ENCODE data around the gene NECTIN2. TPM values are rescaled to one million over a fixed set of nuclear protein-coding genes. Genes with fewer than 3 reads are reported as not detected.
A peak's percentile ranks its signal among the peaks of the same experiment; 100 is the strongest.
"Not testable (repeated sequence)": the region's sequence is repeated elsewhere in the genome, so short reads cannot be mapped to it uniquely, and the experiment has no call there.

The NECTIN2 gene
- total RNA-seq, 4 donors from 2014 or later, result 75.2 to 91.1 (median 82.4) TPM

DNA sequence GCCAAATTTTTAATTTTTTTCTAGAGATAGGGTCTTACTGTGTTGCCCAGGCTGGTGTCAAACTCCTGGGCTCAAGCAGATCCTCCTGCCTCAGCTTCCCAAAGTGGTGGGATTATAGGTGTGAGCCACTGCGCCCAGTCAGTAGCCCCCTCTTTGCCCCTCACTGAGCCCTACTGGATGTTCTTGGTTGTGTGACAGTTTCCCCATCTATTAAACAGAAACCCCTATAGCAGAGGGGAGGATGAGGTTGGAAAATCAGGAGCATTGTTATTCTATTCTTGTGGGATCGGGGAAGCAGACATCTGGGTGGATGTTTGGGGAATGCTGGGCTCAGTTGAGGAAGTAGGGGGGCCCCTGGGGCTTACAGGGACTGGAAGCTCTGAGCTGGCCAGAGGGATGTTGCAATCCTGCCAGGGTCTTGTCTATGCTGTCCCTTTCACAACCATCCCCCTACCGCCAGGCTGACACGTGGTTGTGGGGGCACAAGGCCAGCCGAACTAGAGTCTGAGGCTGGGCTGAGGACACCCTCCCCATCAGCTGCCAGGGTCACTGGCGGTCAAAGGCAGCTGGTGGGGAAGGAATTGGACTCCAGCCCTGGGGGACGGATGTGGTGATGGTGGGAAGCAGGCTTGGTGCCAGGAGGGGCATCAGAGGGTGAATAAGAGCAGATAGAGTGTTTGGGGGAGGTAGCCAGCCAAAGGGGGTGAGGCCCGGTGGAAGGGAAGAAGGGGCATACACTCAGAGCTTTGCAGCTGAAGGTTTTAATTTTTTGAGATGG is 79.2 kb downstream of the NECTIN2 start:
- H3K4me3 ChIP-seq (ENCODE audit: low read depth, poor library complexity, severe bottlenecking), result no peak overlapping the region
- intact Hi-C loops (cut with DNase I; ENCODE audit: low total_unique reads), result no loop called here
- WGBS, 2 donors, result 56 to 57% methylated on average over 8 of the region's 8 CpGs
- DNase-seq (ENCODE audit: low spot score in 2 of 2), result peak; percentile 71 to 96
- no peak for TF ChIP-seq POLR2A (IDR thresholded peaks at IDR 0.05)
- TF ChIP-seq, protein P1, sequence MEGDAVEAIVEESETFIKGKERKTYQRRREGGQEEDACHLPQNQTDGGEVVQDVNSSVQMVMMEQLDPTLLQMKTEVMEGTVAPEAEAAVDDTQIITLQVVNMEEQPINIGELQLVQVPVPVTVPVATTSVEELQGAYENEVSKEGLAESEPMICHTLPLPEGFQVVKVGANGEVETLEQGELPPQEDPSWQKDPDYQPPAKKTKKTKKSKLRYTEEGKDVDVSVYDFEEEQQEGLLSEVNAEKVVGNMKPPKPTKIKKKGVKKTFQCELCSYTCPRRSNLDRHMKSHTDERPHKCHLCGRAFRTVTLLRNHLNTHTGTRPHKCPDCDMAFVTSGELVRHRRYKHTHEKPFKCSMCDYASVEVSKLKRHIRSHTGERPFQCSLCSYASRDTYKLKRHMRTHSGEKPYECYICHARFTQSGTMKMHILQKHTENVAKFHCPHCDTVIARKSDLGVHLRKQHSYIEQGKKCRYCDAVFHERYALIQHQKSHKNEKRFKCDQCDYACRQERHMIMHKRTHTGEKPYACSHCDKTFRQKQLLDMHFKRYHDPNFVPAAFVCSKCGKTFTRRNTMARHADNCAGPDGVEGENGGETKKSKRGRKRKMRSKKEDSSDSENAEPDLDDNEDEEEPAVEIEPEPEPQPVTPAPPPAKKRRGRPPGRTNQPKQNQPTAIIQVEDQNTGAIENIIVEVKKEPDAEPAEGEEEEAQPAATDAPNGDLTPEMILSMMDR (IDR thresholded peaks at IDR 0.05), result peak in 1 of 3 donors; percentile 98

DNA sequence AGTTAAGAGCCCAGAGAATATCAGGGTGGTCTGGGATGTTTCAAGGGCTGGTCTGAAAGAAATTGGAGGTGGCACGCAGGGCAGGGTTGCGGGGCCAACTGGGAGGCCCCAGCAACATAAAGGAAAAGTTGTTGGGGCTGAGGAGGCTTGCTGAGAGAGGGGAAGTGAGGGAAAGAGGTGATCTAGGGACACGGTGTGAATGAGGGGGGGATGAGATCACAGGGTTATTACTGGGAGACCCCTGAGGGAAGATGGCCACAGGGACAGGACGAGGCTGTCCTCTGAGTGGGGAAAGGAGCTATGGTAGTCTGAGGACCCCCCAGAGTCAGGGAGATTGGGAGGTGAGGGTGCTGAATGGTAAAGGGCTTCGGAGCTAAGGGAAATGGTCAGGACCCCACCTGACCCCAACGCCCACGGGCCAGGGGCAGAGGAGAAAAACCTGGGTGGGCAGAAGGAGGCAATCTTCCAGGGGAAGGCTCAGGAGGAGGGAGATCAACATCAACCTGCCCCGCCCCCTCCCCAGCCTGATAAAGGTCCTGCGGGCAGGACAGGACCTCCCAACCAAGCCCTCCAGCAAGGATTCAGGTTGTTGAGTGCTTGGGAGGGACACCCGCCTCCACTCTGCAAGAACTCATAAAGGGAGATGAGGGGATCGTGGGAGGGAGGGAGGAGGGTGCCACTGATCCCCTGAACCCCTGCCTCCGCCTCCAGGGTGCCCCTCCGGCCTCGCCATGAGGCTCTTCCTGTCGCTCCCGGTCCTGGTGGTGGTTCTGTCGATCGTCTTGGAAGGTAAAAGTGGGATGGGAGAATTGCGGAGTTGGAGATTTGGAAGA is 80.4 kb downstream of the NECTIN2 start:
- DNase-seq (ENCODE audit: low spot score in 2 of 2); H3K4me3 ChIP-seq (ENCODE audit: low read depth, poor library complexity, severe bottlenecking); intact Hi-C loops (cut with DNase I; ENCODE audit: low total_unique reads): not testable (repeated sequence)
- WGBS, 2 donors, result 38 to 44% methylated on average over 18 to 19 of the region's 19 CpGs

DNA sequence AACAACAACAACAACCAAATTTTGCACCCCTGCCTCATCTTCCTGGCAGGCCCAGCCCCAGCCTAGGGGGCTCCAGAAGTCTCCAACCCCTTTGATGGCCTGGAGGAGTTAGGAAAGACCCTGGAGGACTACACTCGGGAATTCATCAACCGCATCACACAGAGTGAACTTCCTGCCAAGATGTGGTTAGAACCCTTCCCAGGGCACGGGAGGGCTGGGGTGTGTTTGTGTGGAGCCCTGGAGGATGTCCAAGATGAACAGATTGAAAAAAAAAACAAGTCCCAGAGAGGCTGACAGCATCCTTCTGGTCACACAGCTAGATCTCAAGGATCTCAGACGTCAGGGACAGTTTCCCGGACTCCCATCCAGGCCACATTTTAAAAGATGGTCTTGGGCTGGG is 81.6 kb downstream of the NECTIN2 start:
- no peak for TF ChIP-seq POLR2A (IDR thresholded peaks at IDR 0.05)
- TF ChIP-seq, protein P1 (IDR thresholded peaks at IDR 0.05), result no peak
- 28 to 29% methylated on average over 5 of the region's 5 CpGs for WGBS, 2 donors
- intact Hi-C loops (cut with DNase I; ENCODE audit: low total_unique reads), result no loop called here
- DNase-seq (ENCODE audit: low spot score in 2 of 2), result no peak
- no peak overlapping the region for H3K4me3 ChIP-seq (ENCODE audit: low read depth, poor library complexity, severe bottlenecking)

DNA sequence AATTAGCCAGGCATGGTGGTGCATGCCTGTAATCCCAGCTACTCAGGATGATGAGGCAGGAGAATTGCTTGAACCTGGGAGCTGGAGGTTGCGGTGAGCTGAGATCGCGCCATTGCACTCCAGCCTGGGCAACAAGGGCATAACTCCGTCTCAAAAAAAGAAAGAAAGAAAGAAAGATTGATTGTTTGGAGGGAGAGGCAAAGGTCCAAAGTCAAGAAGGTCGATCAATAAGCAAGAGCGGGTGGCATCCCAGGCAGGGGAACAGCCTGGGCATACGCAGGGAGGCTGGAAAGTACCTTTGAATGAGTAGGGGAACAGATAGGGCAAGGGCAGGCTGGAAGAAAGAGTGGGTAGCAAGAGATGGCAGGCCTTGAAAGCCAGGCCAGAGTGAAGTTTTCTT is 84.0 kb downstream of the NECTIN2 start:
- no peak for DNase-seq (ENCODE audit: low spot score in 2 of 2)
- intact Hi-C loops (cut with DNase I; ENCODE audit: low total_unique reads), result no loop called here
- no peak for TF ChIP-seq POLR2A (IDR thresholded peaks at IDR 0.05)
- TF ChIP-seq, protein P1 (IDR thresholded peaks at IDR 0.05), result no peak
- 87 to 91% methylated on average over 7 of the region's 7 CpGs for WGBS, 2 donors
- H3K4me3 ChIP-seq (ENCODE audit: low read depth, poor library complexity, severe bottlenecking), result no peak overlapping the region

DNA sequence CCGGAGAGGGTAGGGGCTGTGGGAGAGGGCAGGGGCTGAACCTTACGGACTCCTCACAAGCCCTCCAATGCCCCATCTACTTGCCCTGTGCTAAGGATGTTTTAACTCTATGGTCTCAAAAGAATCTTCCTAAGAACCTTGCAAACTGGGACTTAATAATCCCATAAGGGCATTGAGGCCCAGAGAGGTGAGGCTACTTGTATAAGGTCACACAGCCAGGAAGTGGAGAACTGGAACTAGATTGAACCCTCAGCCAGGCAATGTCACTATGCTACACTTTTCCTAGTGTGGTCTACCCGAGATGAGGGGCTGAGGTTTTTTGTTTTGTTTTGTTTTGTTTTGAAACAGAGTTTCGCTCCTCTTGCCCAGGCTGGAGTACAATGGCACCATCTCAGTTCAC is 85.4 kb downstream of the NECTIN2 start:
- DNase-seq (ENCODE audit: low spot score in 2 of 2), result no peak
- TF ChIP-seq, protein P1 (IDR thresholded peaks at IDR 0.05), result no peak
- TF ChIP-seq POLR2A (IDR thresholded peaks at IDR 0.05), result no peak
- WGBS, 2 donors, result 90 to 94% methylated on average over 4 of the region's 4 CpGs
- H3K4me3 ChIP-seq (ENCODE audit: low read depth, poor library complexity, severe bottlenecking), result no peak overlapping the region
- intact Hi-C loops (cut with DNase I; ENCODE audit: low total_unique reads), result no loop called here

Other genes starting within 250 kb of the NECTIN2 start
- gene IGSF23, start 232.7 kb upstream of the NECTIN2 start, total RNA-seq, result not detected
- gene PVR, start 202.4 kb upstream of the NECTIN2 start, total RNA-seq, result 10 to 100 TPM in 3 of 4 donors, 1 to 10 TPM in 1; 9.9 to 14.3 (median 12.1) TPM
- gene CEACAM19, start 174.8 kb upstream of the NECTIN2 start, total RNA-seq, result 10 to 100 TPM in 1 of 4 donors, 1 to 10 TPM in 3; 5.4 to 10.2 (median 8.0) TPM
- not detected for gene CEACAM16, start 147.1 kb upstream of the NECTIN2 start, total RNA-seq
- 10 to 100 TPM; 17.1 to 27.3 (median 19.0) TPM for gene BCL3, start 97.6 kb upstream of the NECTIN2 start, total RNA-seq
- 10 to 100 TPM; 64.3 to 87.0 (median 75.6) TPM for gene CBLC, start 68.4 kb upstream of the NECTIN2 start, total RNA-seq
- 10 to 100 TPM; 32.3 to 73.5 (median 58.0) TPM for gene BCAM, start 37.2 kb upstream of the NECTIN2 start, total RNA-seq
- gene TOMM40, start 45.0 kb downstream of the NECTIN2 start, total RNA-seq, result 10 to 100 TPM; 32.5 to 52.3 (median 46.4) TPM
- gene APOE, start 59.5 kb downstream of the NECTIN2 start, total RNA-seq, result 100 to 1,000 TPM; 511 to 997 (median 747) TPM
- gene APOC1, start 68.3 kb downstream of the NECTIN2 start, total RNA-seq, result 10 to 100 TPM; 17.1 to 35.5 (median 28.8) TPM
- not detected for gene APOC4, start 95.9 kb downstream of the NECTIN2 start, total RNA-seq
- 1 to 10 TPM; 1.6 to 4.3 (median 2.8) TPM for gene APOC2, start 99.8 kb downstream of the NECTIN2 start, total RNA-seq
- gene CLPTM1, start 109.1 kb downstream of the NECTIN2 start, total RNA-seq, result 100 to 1,000 TPM in 1 of 4 donors, 10 to 100 TPM in 3; 78.5 to 103 (median 94.2) TPM
- 10 to 100 TPM in 3 of 4 donors, 1 to 10 TPM in 1; 8.1 to 15.1 (median 11.7) TPM for gene RELB, start 155.2 kb downstream of the NECTIN2 start, total RNA-seq
- 100 to 1,000 TPM in 2 of 4 donors, 10 to 100 TPM in 2; 59.9 to 207 (median 128) TPM for gene CLASRP, start 192.7 kb downstream of the NECTIN2 start, total RNA-seq
- gene ZNF296, start 230.2 kb downstream of the NECTIN2 start, total RNA-seq, result 1 to 10 TPM; 2.4 to 7.8 (median 4.8) TPM
- 10 to 100 TPM; 11.8 to 24.9 (median 21.5) TPM for gene GEMIN7, start 233.0 kb downstream of the NECTIN2 start, total RNA-seq
- gene PPP1R37, start 246.9 kb downstream of the NECTIN2 start, total RNA-seq, result 10 to 100 TPM; 37.4 to 55.2 (median 52.1) TPM